ENCODE results near the gene MED31.

MED31 gene

DNA sequence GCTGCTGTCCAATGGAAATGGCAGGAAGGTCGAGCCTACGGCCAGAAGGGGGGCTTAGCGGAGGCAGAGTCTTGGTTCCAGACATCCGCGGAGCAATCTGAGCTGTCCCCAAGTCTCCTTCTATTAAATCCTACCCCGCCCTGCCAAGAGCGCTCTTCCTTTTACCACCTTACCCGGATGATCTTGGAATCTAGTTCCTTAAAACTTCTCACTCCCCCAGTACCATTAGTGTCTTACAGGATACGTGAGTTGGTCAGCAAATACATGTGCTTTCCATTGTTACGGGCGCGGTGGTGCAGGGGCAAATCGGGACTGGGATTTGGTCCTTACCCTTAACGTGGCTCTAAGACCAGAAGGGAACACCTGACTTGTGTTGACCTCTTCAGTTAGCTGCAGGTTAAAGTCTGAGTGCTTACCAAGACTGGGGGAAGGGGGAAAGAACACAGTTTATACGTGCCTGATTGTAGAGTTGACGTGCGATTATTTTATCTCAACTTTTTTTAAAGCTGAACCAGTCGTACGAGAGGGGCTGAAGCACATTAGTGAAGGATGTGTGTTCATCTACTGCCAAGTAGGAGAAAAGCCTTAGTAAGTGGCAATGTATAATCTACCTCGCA lies 10.1 kb downstream of the MED31 start:
- Histone ChIP-seq H2BK5ac (ENCODE audit: low read depth, low read length, poor library complexity, severe bottlenecking) (no peak overlapping the region), H2BK120ac (ENCODE audit: low read depth, low read length) (no peak overlapping the region), H4K91ac (ENCODE audit: low read length) (peak overlapping the region; percentile 2), H3K9ac (ENCODE audit: low read length) (peak overlapping the region; percentile 96), H2BK15ac (ENCODE audit: low read depth, poor library complexity, severe bottlenecking) (no peak overlapping the region), H3K79me1 (replicated peaks; ENCODE audit: low read length, poor library complexity, severe bottlenecking) (peaks cover 31% of the 10 kb centered on the region), H3K4me3 (ENCODE audit: insufficient read depth in 1 of 2, low read depth in 1 of 2, low read length in 2 of 2) (peak overlapping the region; percentile 87 to 100), H3K14ac (ENCODE audit: low read length in 2 of 2) (peak overlapping the region in 1 of 2 experiments; percentile 96), H3K27me3 (ENCODE audit: control insufficient read depth in 1 of 2, insufficient read depth in 1 of 2, low read length in 2 of 2) (no peaks in the 10 kb centered on the region), H2AFZ (ENCODE audit: low read depth, low read length) (peak overlapping the region; percentile 49), H4K8ac (ENCODE audit: low read length) (no peak overlapping the region), H3K4me1 (ENCODE audit: control insufficient read depth, insufficient read depth, low read depth, low read length) (peaks cover 27% of the 10 kb centered on the region), H3K9me3 (ENCODE audit: control insufficient read depth, low read length) (no peaks in the 10 kb centered on the region), H3K18ac (ENCODE audit: low read depth in 1 of 2, low read length in 2 of 2) (peak overlapping the region; percentile 55 to 89), H3K23ac (ENCODE audit: low read length in 2 of 2) (peak overlapping the region in 1 of 2 experiments; percentile 75), H2AK5ac (ENCODE audit: low read length, severe bottlenecking) (no peak overlapping the region), H3K4ac (ENCODE audit: low read depth in 1 of 2, low read length in 2 of 2) (peak overlapping the region in 1 of 2 experiments; percentile 71), H2BK12ac (ENCODE audit: low read length in 2 of 2) (peak overlapping the region in 1 of 2 experiments; percentile 47), H3K4me2 (ENCODE audit: low read length, poor library complexity, severe bottlenecking) (peak overlapping the region; percentile 64), H3K27ac (ENCODE audit: low read length, poor library complexity, severe bottlenecking) (peak overlapping the region; percentile 93), H3K36me3 (ENCODE audit: control insufficient read depth in 1 of 2, insufficient read depth in 2 of 2, low read depth in 1 of 2, low read length in 2 of 2) (peaks cover 18 to 39% of the 10 kb centered on the region in 2 experiments)
- 6% methylated on average over 15 of the region's 20 CpGs for WGBS
- no peak for DNase-seq

DNA sequence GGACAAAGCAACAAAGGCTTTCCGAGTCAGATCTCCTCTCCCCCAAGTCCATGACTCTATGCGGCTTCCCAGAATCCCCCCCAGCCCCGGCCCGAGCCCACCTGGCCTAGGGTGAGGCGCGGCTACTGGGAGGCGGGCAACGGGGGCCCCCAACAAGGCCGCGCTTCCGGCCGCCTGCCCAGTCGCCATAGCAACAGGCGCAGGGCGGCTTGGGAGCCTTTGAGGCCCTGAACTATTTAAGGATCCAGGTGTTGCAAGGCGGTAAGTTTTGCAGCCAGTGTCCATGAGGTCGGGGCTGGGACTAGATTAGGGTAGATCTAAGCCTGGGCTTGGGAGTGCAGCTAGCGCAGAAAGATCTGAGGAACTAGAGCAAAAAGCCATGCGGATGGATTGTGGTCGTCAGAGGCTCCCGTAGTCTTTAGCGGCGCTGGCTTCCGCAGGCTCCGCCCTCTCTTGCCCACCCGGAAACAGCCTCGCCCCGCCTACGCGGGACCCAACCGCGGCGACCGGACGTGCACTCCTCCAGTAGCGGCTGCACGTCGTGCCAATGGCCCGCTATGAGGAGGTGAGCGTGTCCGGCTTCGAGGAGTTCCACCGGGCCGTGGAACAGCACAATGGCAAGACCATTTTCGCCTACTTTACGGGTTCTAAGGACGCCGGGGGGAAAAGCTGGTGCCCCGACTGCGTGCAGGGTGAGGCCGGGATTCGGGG lies 10.7 kb downstream of the MED31 start, which contains the start of the genes KIAA0753 and TXNDC17:
TSS of gene KIAA0753 (minus strand) at position 176 of the 711 bp plus-strand sequence. CDS start 5,608 bp downstream, outside the sequence.
TSS of gene TXNDC17 (plus strand) at position 525 of the 711 bp plus-strand sequence. CDS start at position 548, 23 bp downstream.
- H3K4me2 ChIP-seq (ENCODE audit: low read length, poor library complexity, severe bottlenecking): peak within 1 kb of the TSS; percentile 89
- H4K91ac ChIP-seq (ENCODE audit: low read length): peak within 1 kb of the TSS; percentile 72
- H2AK5ac ChIP-seq (ENCODE audit: low read length, severe bottlenecking): no peak within 1 kb of the TSS
- peak; percentile 94 for DNase-seq
- peaks cover 21 to 36% of the 10 kb centered on the region in 2 experiments for H3K36me3 ChIP-seq (ENCODE audit: control insufficient read depth in 1 of 2, insufficient read depth in 2 of 2, low read depth in 1 of 2, low read length in 2 of 2)
- peak within 1 kb of the TSS; percentile 87 to 100 for H3K4me3 ChIP-seq (ENCODE audit: insufficient read depth in 1 of 2, low read depth in 1 of 2, low read length in 2 of 2)
- H3K18ac ChIP-seq (ENCODE audit: low read depth in 1 of 2, low read length in 2 of 2): peak within 1 kb of the TSS; percentile 89 to 90
- peak within 1 kb of the TSS in 1 of 2 experiments; percentile 47 for H2BK12ac ChIP-seq (ENCODE audit: low read length in 2 of 2)
- no peaks in the 10 kb centered on the region for H3K27me3 ChIP-seq (ENCODE audit: control insufficient read depth in 1 of 2, insufficient read depth in 1 of 2, low read length in 2 of 2)
- no peaks in the 10 kb centered on the region for H3K9me3 ChIP-seq (ENCODE audit: control insufficient read depth, low read length)
- under 1% methylated on average over 52 of the region's 52 CpGs for WGBS
- peak within 1 kb of the TSS; percentile 93 for H3K27ac ChIP-seq (ENCODE audit: low read length, poor library complexity, severe bottlenecking)
- peak within 1 kb of the TSS; percentile 76 for H2AFZ ChIP-seq (ENCODE audit: low read depth, low read length)
- peaks cover 27% of the 10 kb centered on the region for H3K4me1 ChIP-seq (ENCODE audit: control insufficient read depth, insufficient read depth, low read depth, low read length)
- peak within 1 kb of the TSS; percentile 81 for H4K8ac ChIP-seq (ENCODE audit: low read length)
- peak within 1 kb of the TSS; percentile 96 for H3K9ac ChIP-seq (ENCODE audit: low read length)
- peak within 1 kb of the TSS; percentile 92 for H2BK5ac ChIP-seq (ENCODE audit: low read depth, low read length, poor library complexity, severe bottlenecking)
- H3K23ac ChIP-seq (ENCODE audit: low read length in 2 of 2): peak within 1 kb of the TSS in 1 of 2 experiments; percentile 75
- peak within 1 kb of the TSS; percentile 96 for H2BK120ac ChIP-seq (ENCODE audit: low read depth, low read length)
- H2BK15ac ChIP-seq (ENCODE audit: low read depth, poor library complexity, severe bottlenecking): peak within 1 kb of the TSS; percentile 73
- H3K4ac ChIP-seq (ENCODE audit: low read depth in 1 of 2, low read length in 2 of 2): peak within 1 kb of the TSS; percentile 71 to 99
- H3K79me1 ChIP-seq (replicated peaks; ENCODE audit: low read length, poor library complexity, severe bottlenecking): peaks cover 35% of the 10 kb centered on the region
- H3K14ac ChIP-seq (ENCODE audit: low read length in 2 of 2): peak within 1 kb of the TSS; percentile 77 to 96

DNA sequence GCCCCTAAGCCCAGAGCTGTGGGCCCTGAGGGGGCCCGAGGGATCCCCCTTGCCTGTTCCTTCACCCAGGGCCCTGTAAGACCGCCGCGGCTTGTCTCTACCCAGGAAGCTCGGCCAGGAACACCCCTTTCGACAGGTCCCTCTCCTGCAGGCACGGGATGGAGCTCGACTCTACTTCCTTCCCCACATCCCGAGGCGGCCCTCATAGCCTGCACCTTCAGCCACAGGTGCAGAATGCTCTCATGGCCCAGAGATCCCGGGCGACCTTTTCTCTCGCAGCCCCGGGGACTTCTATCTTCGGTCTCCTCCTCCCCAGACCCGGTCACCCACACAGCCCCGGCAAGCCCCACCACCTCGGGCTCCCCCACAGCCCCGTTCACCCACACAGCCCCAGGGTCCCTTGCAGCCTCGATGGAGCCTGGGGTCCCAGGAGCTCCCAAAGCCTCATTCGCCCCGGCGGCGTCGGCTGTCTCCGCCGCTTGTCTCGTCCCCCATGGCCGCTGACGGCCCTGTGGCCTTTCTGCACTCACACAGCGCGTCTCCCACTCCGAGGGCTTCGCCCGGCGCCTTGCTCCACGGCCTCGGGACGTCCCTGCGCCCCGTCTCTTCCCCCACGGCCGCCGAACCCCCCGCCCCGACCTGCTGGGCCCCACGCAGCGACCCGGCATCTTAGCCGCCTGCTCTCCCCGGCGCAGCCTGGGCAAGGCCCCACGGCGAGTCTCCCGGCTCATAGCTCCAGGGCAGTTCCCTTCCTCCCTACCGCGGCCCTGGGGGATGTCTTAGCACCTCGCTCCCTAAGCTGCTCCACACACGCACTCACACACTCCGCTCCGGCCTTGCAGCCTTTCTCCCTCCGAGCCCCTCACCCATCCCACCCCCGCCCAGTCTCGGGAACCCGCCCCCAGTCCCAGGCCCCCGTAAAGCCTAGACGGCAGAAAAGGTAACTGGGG lies 11.5 kb downstream of the MED31 start:
- peak overlapping the region; percentile 14 for H2BK5ac ChIP-seq (ENCODE audit: low read depth, low read length, poor library complexity, severe bottlenecking)
- peak overlapping the region; percentile 96 for H2BK120ac ChIP-seq (ENCODE audit: low read depth, low read length)
- H3K18ac ChIP-seq (ENCODE audit: low read depth in 1 of 2, low read length in 2 of 2): peak overlapping the region; percentile 89

More for the DNA sequence above, 11.5 kb downstream of the MED31 start:
- H3K4me3 ChIP-seq (ENCODE audit: insufficient read depth in 1 of 2, low read depth in 1 of 2, low read length in 2 of 2): peak overlapping the region; percentile 87 to 100
- peak overlapping the region; percentile 72 for H4K91ac ChIP-seq (ENCODE audit: low read length)
- H4K8ac ChIP-seq (ENCODE audit: low read length): peak overlapping the region; percentile 81
- peak; percentile 72 for DNase-seq
- no peak overlapping the region for H2AK5ac ChIP-seq (ENCODE audit: low read length, severe bottlenecking)
- peaks cover 27% of the 10 kb centered on the region for H3K4me1 ChIP-seq (ENCODE audit: control insufficient read depth, insufficient read depth, low read depth, low read length)
- peaks cover 21 to 35% of the 10 kb centered on the region in 2 experiments for H3K36me3 ChIP-seq (ENCODE audit: control insufficient read depth in 1 of 2, insufficient read depth in 2 of 2, low read depth in 1 of 2, low read length in 2 of 2)
- H2AFZ ChIP-seq (ENCODE audit: low read depth, low read length): peak overlapping the region; percentile 76
- peak overlapping the region; percentile 77 to 91 for H3K14ac ChIP-seq (ENCODE audit: low read length in 2 of 2)
- H3K27ac ChIP-seq (ENCODE audit: low read length, poor library complexity, severe bottlenecking): peak overlapping the region; percentile 93
- peak overlapping the region; percentile 65 to 79 for H3K4ac ChIP-seq (ENCODE audit: low read depth in 1 of 2, low read length in 2 of 2)
- peak overlapping the region in 1 of 2 experiments; percentile 10 for H2BK12ac ChIP-seq (ENCODE audit: low read length in 2 of 2)
- no peaks in the 10 kb centered on the region for H3K27me3 ChIP-seq (ENCODE audit: control insufficient read depth in 1 of 2, insufficient read depth in 1 of 2, low read length in 2 of 2)
- no peaks in the 10 kb centered on the region for H3K9me3 ChIP-seq (ENCODE audit: control insufficient read depth, low read length)
- H2BK15ac ChIP-seq (ENCODE audit: low read depth, poor library complexity, severe bottlenecking): peak overlapping the region; percentile 73
- WGBS: under 1% methylated on average over 63 of the region's 67 CpGs
- peaks cover 41% of the 10 kb centered on the region for H3K79me1 ChIP-seq (replicated peaks; ENCODE audit: low read length, poor library complexity, severe bottlenecking)
- H3K9ac ChIP-seq (ENCODE audit: low read length): peak overlapping the region; percentile 96
- peak overlapping the region; percentile 89 for H3K4me2 ChIP-seq (ENCODE audit: low read length, poor library complexity, severe bottlenecking)
- peak overlapping the region in 1 of 2 experiments; percentile 46 for H3K23ac ChIP-seq (ENCODE audit: low read length in 2 of 2)
